ENCODE data around the gene ACSS1. TPM values are rescaled to one million over a fixed set of nuclear protein-coding genes. Genes with fewer than 3 reads are reported as not detected.

Gene ACSS1
- total RNA-seq, 1 donor from 2014 or later, result not detected

DNA sequence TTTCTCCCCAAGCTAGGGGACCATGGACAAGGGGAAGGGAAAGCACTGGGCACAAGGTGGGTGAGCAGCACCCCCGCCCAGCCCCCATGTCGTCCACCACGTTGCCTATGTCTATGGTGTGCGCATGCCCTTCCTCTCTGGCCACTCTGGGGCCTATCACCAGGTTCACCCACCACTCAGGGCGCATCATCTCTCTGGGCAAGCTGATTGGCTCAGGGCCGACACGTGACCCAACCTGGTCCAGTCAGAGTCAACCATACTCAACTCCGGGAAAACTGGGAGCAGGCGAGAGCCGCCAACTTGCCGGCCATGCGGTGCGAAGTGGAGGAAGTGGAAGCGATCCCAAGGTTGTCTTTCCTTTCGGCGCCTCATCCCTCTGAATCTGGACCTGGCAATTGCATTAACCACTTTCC, 25.9 kb downstream of the ACSS1 start:
- no peaks in the 10 kb centered on the region for H3K36me3 ChIP-seq
- H3K79me2 ChIP-seq (ENCODE audit: low read depth), result no peaks in the 10 kb centered on the region
- DNase-seq (ENCODE audit: low spot score), result no peak
- H3K4me3 ChIP-seq, result no peak overlapping the region
- no peak overlapping the region for H3K4me2 ChIP-seq
- H3K27ac ChIP-seq, result no peak overlapping the region
- Mint-ChIP-seq H3K36me3 (no peaks in the 10 kb centered on the region), H3K27ac (peak overlapping the region; percentile 78), H3K4me1 (peaks cover 44% of the 10 kb centered on the region), H3K27me3 (ENCODE audit: insufficient read depth, low read depth) (peaks cover 9% of the 10 kb centered on the region), H3K4me3 (peak overlapping the region; percentile 48), H3K9me3 (peaks cover 2% of the 10 kb centered on the region)
- no peak for TF ChIP-seq EZH2phosphoT487 (IDR thresholded peaks at IDR 0.05)
- TF ChIP-seq EZH2 (IDR thresholded peaks at IDR 0.05), result no peak
- TF ChIP-seq, protein P1, sequence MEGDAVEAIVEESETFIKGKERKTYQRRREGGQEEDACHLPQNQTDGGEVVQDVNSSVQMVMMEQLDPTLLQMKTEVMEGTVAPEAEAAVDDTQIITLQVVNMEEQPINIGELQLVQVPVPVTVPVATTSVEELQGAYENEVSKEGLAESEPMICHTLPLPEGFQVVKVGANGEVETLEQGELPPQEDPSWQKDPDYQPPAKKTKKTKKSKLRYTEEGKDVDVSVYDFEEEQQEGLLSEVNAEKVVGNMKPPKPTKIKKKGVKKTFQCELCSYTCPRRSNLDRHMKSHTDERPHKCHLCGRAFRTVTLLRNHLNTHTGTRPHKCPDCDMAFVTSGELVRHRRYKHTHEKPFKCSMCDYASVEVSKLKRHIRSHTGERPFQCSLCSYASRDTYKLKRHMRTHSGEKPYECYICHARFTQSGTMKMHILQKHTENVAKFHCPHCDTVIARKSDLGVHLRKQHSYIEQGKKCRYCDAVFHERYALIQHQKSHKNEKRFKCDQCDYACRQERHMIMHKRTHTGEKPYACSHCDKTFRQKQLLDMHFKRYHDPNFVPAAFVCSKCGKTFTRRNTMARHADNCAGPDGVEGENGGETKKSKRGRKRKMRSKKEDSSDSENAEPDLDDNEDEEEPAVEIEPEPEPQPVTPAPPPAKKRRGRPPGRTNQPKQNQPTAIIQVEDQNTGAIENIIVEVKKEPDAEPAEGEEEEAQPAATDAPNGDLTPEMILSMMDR (IDR thresholded peaks at IDR 0.05), result no peak
- no peak overlapping the region for H3K9ac ChIP-seq
- H3K4me1 ChIP-seq, result peaks cover 7% of the 10 kb centered on the region
- peak overlapping the region; percentile 85 for H2AFZ ChIP-seq (replicated peaks)
- no peaks in the 10 kb centered on the region for H3F3A ChIP-seq (ENCODE audit: low read depth)
- peaks cover 4% of the 10 kb centered on the region for H3K27me3 ChIP-seq
- H3K9me3 ChIP-seq (ENCODE audit: low read depth), result no peaks in the 10 kb centered on the region
- no peaks in the 10 kb centered on the region for H4K20me1 ChIP-seq (ENCODE audit: low read depth)

- Mint-ChIP-seq H3K9me3 (peaks cover 2% of the 10 kb centered on the region), H3K36me3 (no peaks in the 10 kb centered on the region), H3K4me1 (peaks cover 36% of the 10 kb centered on the region), H3K4me3 (no peak overlapping the region), H3K27ac (no peak overlapping the region), H3K27me3 (ENCODE audit: insufficient read depth, low read depth) (peaks cover 9% of the 10 kb centered on the region)
- Histone ChIP-seq H3K4me3 (no peak overlapping the region), H3F3A (ENCODE audit: low read depth) (no peaks in the 10 kb centered on the region), H3K9ac (no peak overlapping the region), H3K4me1 (peaks cover 7% of the 10 kb centered on the region), H3K27me3 (peaks cover 4% of the 10 kb centered on the region), H3K9me3 (ENCODE audit: low read depth) (no peaks in the 10 kb centered on the region), H2AFZ (replicated peaks) (no peak overlapping the region), H3K27ac (no peak overlapping the region), H3K79me2 (ENCODE audit: low read depth) (no peaks in the 10 kb centered on the region), H3K4me2 (no peak overlapping the region), H4K20me1 (ENCODE audit: low read depth) (no peaks in the 10 kb centered on the region), H3K36me3 (no peaks in the 10 kb centered on the region)
- DNase-seq (ENCODE audit: low spot score), result no peak
- TF ChIP-seq EZH2phosphoT487 (IDR thresholded peaks at IDR 0.05) (no peak), EZH2 (IDR thresholded peaks at IDR 0.05) (no peak)
- TF ChIP-seq, protein P1 (IDR thresholded peaks at IDR 0.05), result no peak
These were observed 26.7 kb downstream of the ACSS1 start for GRCh38 chr20:25031241-25031640.

DNA sequence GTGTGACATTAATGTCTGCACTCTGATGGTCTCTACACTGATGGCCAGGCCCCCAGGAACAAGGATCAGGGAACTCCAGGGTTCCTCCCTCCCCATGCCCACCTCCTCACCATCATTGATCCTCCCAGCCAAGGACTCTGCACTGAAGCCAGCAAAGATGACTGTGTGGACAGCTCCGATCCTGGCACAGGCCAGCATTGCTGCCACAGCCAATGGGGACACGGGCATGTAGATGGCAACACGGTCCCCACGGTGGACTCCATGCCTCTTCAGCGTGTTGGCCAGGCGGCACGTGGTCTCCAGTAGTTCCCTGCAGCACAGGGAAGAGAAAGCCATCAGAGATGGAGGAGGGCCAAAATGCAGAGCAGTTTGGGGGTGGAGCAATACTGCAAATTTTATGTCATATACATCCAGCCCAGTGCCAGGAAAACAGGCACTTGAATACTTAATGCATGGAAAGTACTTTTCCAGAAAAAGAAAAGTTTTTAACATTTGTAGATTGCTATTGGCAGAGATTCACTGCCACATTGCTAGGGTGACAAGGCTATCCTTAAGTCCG, 27.2 kb downstream of the ACSS1 start:
- Histone ChIP-seq H3K36me3 (no peaks in the 10 kb centered on the region), H3K9me3 (ENCODE audit: low read depth) (no peaks in the 10 kb centered on the region), H3K27ac (no peak overlapping the region), H3F3A (ENCODE audit: low read depth) (no peaks in the 10 kb centered on the region), H3K4me3 (no peak overlapping the region), H2AFZ (replicated peaks) (no peak overlapping the region), H3K4me2 (no peak overlapping the region), H3K9ac (no peak overlapping the region), H3K79me2 (ENCODE audit: low read depth) (no peaks in the 10 kb centered on the region), H4K20me1 (ENCODE audit: low read depth) (no peaks in the 10 kb centered on the region), H3K4me1 (peaks cover 7% of the 10 kb centered on the region), H3K27me3 (peaks cover 4% of the 10 kb centered on the region)
- Mint-ChIP-seq H3K4me3 (no peak overlapping the region), H3K9me3 (peaks cover 2% of the 10 kb centered on the region), H3K36me3 (no peaks in the 10 kb centered on the region), H3K27ac (peak overlapping the region; percentile 80), H3K4me1 (peaks cover 31% of the 10 kb centered on the region), H3K27me3 (ENCODE audit: insufficient read depth, low read depth) (peaks cover 9% of the 10 kb centered on the region)
- no peak for DNase-seq (ENCODE audit: low spot score)
- TF ChIP-seq EZH2 (IDR thresholded peaks at IDR 0.05), result no peak
- TF ChIP-seq, protein P1 (IDR thresholded peaks at IDR 0.05), result no peak
- no peak for TF ChIP-seq EZH2phosphoT487 (IDR thresholded peaks at IDR 0.05)

Measured in neural progenitor cell (in vitro differentiated cells).